ENCODE measurements around the gene P3H3.

The P3H3 gene

DNA sequence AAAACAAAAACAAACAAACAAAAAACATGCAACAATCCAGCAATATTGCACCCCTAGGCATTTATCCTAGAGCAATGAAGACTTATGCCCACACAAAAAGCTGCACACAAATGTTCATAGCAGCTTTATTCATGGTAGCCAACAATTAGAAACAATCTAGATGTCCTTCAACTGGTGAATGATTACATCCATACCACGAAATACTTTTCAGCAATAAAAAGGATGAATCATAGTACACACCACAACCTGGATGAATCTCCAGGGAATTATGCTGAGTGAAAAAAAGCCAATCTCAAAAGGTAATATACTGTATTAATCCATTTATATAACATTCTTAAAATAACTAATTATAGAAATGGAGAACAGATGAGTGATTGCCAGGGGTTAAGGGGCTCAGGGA lies 21.0 kb upstream of the P3H3 start:
- DNase-seq (ENCODE audit: low read depth in 2 of 2), result no peak

DNA sequence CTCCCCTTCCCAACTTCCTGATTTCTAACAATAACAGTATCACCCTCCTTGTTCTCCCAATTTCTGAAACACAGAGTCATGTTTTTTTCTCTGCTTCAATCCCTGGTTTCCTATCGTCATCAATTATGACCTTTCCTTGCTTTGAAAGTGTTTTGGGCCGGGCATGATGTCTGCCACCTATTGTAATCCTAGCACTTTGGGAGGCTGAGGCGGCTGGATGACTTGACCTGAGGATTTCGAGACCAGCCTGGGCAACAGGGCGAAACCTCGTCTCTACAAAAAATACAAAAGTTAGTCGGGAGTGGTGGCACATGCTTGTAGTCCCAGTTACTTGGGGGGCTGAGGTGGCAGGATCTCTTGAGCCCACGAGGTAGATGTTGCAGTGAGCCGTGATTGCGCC lies 19.2 kb upstream of the P3H3 start:
- no peak for DNase-seq (ENCODE audit: low read depth in 2 of 2)

DNA sequence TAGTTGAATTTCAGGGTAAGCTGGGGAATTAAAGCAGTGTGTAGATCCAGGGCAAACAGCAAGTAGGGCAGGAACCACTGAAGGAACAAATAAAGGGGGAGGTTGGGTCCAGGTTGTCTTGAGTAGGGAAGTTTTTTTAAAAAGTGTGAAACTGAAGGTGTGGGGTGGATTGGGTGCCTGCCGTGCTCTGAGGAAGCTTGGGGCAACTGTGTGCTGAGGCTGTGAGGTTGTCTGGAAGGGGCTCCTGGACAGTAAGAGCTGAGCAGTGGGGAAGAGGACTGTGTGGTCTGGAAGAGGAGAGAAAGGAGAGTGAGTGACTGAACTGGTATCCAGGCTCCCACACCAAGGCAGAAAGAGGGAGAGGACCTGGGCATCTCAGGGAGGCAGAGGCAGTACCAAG lies 17.4 kb upstream of the P3H3 start:
- no peak for DNase-seq (ENCODE audit: low read depth in 2 of 2)

DNA sequence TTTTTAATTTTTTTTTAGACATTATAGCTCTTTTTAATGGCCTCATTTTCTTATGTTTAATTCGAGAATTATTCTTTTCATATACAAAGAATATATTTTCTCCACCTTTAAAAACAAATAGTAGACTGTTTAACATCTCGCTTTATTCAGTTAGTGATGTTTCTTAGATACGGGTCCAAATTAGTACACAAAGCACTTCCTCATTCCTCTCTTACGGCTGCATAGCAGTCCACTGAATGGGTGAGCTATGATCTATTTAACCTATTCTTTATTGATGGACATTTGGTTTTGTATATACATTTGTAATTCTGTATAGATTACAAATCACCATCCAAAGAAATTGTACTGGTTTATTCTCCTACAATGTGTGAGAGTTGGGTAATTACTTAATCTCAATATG lies 14.8 kb upstream of the P3H3 start:
- no peak for DNase-seq (ENCODE audit: low read depth in 2 of 2)

DNA sequence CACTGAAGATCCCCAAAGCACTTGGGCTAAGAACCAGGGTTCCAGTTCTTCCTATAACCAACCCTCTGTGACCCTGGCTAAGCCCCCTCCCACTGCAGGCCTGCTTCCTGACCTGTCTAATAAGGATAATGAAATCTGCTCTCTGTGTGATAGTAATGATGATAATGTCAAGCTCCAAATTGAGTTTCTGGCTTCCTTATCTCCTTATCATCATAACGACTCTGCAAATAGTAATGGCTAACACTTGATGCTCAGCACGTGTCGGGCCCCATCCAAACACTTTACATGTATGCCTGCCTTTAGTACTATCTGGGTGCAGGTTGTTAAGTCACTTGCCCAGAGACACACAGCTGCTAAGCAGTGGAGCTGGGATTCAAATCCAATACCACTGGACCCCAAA lies 11.6 kb upstream of the P3H3 start:
- DNase-seq (ENCODE audit: low read depth in 2 of 2), result no peak

DNA sequence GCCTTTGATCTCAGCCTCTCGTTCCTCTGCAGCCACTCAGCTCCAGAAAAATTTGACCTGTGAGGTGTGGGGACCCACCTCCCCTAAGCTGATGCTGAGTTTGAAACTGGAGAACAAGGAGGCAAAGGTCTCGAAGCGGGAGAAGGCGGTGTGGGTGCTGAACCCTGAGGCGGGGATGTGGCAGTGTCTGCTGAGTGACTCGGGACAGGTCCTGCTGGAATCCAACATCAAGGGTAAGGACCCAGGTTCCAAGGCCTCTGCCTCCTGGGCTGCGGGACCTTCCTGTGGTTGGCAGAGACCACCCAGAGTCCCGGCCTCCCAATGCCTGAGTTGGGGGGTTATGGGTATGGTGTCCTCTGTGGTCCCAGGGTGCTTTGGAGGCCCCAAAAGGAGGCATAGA lies 11.1 kb upstream of the P3H3 start:
- DNase-seq (ENCODE audit: low read depth in 2 of 2), result no peak

DNA sequence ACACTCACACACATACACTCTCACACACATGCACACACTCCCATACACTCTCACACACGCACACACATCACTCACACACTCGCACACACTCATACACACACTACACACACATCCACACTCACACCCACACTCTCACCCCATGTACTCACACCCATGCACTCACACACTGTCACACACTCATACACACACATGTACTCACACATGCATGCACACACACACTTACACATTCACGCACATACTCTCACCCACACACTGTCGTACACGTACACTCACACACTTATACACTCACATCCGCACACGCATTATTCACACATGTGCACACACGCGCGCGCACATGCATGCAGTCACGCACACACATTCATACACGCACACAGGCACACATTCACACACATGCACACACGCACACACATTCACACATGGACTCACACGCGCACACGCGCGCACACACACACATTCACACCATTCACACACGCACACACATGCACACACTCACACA lies 10.5 kb upstream of the P3H3 start:
- DNase-seq (ENCODE audit: low read depth in 2 of 2), result no peak

DNA sequence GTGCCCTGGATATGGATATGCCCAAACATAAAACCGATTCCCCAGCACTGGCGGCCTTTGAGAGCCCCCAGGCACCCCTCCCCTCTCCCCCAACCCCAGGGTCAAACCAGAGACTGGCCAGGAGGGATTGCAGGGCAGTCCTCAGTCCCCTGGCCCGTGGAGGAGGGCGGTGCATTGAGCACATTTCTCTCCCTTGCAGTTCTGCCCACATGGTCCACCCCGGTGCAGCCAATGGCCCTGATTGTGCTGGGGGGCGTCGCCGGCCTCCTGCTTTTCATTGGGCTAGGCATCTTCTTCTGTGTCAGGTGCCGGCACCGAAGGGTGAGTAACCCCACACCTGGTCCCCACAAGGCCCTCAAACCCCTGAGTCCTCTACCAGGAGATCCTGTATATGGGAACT lies 10.0 kb upstream of the P3H3 start:
- no peak for DNase-seq (ENCODE audit: low read depth in 2 of 2)

DNA sequence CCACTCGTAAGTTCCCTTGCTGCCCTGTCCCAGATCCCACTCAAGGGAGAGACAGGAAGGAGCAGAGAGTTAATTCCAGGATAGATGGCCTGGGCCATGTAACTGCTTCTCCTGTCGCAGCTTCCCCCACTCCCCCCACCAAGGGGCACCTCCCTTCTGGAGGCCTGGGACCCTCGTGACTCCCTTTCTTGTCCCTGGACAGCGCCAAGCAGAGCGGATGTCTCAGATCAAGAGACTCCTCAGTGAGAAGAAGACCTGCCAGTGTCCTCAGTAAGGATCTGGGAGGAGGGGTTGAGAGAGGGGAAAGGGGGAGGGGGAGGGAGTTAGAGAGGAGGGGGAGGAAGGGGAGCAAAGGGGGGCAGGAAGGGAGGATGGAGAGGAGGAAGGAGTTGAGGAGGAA lies 9.6 kb upstream of the P3H3 start:
- no peak for DNase-seq (ENCODE audit: low read depth in 2 of 2)

DNA sequence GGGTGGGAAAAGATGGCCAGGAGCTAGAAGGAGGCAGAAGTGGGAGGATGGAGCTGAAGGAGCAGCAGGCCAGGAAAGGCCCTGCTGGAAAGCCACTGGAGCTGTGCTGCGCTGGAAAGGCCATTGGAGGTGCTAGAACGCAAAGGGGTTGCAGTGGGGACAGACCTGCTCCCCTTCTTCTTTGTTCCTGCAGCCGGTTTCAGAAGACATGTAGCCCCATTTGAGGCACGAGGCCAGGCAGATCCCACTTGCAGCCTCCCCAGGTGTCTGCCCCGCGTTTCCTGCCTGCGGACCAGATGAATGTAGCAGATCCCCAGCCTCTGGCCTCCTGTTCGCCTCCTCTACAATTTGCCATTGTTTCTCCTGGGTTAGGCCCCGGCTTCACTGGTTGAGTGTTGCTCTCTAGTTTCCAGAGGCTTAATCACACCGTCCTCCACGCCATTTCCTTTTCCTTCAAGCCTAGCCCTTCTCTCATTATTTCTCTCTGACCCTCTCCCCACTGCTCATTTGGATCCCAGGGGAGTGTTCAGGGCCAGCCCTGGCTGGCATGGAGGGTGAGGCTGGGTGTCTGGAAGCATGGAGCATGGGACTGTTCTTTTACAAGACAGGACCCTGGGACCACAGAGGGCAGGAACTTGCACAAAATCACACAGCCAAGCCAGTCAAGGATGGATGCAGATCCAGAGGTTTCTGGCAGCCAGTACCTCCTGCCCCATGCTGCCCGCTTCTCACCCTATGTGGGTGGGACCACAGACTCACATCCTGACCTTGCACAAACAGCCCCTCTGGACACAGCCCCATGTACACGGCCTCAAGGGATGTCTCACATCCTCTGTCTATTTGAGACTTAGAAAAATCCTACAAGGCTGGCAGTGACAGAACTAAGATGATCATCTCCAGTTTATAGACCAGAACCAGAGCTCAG lies 8.8 kb upstream of the P3H3 start:
- DNase-seq (ENCODE audit: low read depth in 2 of 2), result no peak

DNA sequence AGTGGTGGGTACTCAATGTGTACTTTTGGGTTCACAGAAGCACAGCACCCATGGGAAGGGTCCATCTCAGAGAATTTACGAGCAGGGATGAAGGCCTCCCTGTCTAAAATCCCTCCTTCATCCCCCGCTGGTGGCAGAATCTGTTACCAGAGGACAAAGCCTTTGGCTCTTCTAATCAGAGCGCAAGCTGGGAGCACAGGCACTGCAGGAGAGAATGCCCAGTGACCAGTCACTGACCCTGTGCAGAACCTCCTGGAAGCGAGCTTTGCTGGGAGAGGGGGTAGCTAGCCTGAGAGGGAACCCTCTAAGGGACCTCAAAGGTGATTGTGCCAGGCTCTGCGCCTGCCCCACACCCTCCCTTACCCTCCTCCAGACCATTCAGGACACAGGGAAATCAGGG lies 8.0 kb upstream of the P3H3 start:
- DNase-seq (ENCODE audit: low read depth in 2 of 2), result no peak

DNA sequence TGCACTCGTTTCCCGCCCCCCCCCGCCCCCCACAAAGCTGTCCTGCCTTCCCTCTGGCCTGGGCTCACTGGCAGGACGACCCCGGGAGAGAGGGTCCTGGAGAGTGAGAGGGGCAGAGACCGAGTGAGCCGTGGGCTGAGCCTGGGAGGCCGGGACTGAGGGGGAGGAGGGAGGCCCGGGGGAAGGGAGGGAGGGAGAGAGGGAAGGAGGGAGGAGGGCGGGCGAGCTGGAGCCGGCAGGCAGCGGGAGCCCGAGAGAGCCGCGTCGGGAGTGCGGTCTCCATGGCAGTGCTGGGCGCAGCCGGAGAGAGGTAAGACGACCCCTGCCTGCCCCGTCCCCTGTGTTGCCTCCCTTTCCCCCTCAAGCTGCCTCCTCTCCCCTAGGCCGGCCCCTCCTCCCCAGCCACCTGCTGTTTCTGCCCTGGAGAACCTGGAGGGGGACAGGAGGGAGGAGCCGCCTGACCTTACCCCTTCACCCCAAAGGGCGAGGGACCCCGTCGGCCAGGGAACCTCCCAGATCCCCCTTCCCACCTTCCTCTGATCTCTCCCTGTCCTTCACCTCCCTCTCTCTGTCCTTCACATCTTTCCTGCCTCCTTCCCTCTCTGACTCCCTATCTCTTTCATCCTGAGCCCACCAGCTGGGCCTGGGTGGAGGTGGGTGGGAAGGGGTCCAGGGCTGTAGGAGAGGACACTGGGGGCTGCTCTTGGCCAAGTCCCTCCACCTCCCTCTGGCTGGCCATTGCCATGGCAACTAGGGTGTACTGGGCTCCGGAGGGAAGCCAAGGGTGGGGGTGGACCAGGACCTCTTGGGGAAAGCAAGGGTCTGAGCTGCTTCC lies 6.4 kb upstream of the P3H3 start, which contains the start of gene GPR162:
Gene GPR162, plus strand, starts transcription at position 231 of the 835 bp plus-strand sequence. CDS start 2,078 bp downstream, outside the sequence.
- DNase-seq (ENCODE audit: low read depth in 2 of 2), result no peak

DNA sequence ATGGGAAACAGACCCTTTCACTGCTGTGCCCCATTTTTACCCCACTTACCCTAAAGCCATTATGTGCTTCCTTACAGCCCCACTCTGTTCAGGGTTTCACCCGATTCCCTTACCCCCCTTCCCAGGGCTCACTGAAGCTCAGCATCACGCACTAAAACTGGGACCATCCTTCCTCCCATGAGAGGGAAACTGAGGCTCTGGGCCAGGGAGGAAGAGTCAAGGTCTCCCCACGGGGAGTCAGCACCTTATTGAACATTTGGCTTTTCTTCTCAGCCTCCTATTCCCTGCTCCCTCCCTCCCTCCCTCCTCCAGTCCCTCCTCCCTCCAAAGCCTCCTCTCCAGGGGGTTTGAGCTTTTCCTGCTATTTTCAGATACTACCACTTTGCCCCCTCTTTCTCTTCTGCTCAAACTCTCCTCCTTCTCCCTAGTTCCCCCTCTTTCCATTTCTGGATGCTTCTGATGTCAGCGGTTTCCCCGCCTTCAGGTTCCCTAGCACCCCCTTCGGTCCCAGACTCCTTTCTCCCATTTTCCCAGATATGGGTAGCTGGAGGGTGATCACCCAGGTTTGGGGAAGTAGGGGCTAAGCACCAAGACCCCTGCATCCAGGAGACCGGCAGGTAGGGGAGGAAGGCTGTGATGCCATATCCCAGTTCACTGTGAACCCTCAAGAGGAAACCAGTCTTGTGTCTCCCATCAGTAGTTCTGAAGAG lies 5.6 kb upstream of the P3H3 start:
- DNase-seq (ENCODE audit: low read depth in 2 of 2), result no peak

DNA sequence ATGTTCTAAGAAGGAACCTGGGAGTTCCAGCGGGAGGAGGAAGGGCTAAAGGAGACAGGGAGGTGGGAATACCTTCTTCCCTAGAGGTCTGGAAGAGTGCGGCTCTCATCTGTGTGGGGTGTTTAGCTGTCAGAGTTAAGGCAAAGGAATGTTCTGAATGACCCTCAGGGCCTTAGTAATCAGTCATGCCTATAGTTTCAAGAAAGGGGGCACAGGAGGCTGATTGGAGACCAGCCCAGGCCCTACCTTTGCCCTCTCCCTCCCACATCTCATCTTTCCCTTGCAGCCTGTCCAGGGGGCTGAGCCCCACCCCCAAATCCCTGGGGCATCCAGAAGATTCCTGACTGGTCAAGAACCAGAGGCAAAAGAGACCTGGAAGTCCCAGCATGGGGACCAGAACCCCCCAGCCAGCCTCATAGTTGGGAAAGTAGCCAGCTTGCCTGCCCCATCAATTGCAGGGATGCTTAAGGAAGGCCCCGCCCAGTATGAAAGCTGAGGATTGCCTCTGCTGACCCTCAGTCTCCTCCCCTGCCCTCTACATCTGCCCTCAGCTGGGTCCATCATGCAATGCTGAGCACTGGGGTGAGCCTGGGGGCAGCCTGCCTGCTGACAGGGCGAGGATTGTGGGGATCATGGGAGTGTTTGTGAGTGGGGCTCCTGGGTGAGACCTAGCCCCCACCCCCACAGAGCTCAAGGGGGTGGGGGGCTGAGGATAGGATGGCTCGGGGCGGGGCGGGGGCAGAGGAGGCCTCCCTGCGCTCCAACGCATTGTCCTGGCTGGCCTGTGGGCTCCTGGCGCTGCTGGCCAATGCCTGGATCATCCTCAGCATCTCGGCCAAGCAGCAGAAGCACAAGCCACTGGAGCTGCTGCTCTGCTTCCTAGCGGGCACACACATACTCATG lies 4.8 kb upstream of the P3H3 start:
- DNase-seq (ENCODE audit: low read depth in 2 of 2), result no peak

DNA sequence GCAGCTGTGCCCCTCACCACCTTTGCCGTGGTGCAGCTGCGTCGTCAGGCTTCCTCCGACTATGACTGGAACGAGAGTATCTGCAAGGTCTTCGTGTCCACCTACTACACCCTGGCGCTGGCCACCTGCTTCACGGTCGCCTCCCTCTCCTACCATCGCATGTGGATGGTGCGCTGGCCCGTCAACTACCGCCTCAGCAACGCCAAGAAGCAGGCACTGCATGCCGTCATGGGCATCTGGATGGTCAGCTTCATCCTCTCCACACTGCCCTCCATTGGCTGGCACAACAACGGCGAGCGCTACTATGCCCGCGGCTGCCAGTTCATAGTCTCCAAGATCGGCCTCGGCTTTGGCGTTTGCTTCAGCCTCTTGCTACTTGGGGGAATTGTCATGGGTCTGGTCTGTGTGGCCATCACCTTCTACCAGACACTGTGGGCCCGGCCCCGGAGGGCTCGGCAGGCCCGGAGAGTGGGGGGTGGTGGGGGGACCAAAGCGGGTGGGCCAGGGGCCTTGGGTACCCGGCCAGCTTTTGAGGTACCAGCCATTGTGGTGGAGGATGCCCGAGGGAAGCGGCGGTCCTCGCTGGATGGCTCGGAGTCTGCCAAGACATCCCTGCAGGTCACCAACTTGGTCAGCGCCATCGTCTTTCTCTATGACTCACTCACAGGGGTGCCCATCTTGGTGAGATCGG lies 4.0 kb upstream of the P3H3 start:
- DNase-seq (ENCODE audit: low read depth in 2 of 2), result no peak

DNA sequence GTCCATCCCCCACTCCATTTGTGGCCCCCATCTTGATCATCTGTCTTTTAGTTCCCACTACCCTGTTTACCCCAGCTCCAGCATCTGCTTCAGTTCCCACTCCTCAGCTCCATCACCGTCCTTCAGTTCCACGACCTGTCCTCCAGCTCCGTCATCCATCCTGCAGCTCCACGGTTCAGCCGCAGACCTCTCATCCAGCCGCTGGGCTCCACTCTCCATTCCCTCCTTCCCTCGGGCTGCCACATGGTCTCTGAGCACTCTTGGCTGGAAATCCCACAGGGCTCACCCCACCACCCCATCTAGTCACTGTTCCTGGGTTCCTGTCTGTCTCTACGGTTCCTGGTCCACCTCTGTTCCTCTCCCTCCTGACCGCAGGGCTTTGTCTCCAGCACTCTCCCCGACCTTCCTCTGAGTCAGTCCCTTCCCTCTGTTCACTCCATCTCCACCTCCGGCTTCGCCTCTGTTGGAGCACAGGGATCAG lies 3.3 kb upstream of the P3H3 start:
- no peak for DNase-seq (ENCODE audit: low read depth in 2 of 2)

DNA sequence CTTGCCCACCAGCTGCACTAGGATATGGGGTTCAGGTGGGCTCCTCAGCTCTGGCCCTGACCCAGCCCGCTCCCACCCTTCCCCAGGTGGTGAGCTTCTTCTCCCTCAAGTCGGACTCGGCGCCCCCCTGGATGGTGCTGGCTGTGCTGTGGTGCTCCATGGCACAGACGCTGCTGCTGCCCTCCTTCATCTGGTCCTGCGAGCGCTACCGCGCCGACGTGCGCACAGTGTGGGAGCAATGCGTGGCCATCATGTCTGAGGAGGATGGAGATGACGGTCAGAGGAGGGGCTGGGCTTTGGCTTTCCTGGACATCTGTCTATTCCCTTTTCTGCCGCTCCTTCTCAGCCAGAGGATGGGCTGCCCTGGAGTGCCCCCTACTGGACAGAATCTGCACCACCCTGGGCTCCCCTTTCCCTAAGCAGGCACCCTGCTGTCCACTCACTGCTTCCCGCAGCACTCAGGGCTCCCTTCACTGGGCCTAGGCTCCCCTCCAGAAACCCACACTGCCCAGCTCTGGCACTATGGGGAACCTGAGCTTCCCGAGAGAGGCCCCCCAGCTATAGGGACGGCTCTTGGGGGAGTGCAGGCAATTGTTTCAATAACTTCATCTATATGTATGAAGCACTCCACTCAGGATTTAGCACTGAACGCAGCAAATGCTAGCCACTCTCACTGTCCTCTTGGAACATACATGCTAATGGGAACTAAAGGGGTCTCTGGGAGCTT lies 2.6 kb upstream of the P3H3 start:
- peak; percentile 41 to 48 for DNase-seq (ENCODE audit: low read depth in 2 of 2)

DNA sequence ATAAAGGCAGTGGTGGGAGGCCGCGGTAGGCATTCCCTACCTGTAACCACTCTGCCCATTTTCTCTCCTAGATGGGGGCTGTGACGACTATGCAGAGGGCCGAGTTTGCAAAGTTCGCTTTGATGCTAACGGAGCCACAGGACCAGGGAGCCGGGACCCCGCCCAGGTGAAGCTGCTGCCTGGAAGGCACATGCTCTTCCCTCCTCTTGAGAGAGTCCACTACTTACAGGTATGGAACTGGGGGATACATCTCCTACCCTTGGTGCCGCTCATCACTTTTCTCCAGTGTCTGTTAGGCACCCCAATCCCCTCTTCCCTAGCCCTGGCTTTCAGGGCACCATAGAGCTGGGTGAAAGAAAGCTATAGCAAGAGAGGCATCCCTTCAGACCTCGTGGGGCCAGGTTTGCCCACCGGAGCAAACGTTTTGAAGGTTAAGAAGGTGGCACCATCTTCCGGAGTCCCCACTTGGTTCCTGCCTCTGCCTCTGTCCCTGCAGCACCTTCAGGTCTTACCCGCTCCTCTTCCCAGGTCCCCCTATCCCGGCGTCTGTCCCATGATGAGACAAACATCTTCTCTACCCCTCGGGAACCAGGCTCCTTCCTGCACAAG lies 2.0 kb upstream of the P3H3 start:
- DNase-seq (ENCODE audit: low read depth in 2 of 2), result no peak

All from stimulated activated CD8-positive, alpha-beta memory T cell treated with anti-CD3 and anti-CD28 coated beads, Interleukin-7, amount 100 ng/mL, for 4 hours (primary cell).